Kidney (tissue), 14 donors: ENCODE results near the gene DRAXIN. TPM values are rescaled to one million over a fixed set of nuclear protein-coding genes. Genes with fewer than 3 reads are reported as not detected.

Source experiments
- DNase-seq, 5 donors: peaks; one replicate each; pipeline ENCODE4 v3.0.0-alpha.2; 2013 to 2020
- FAIRE-seq: peaks from 2 replicates; lab custom pipeline; 2012; peaks lifted over from hg19 to GRCh38; lab: Jason Lieb, UNC
- H3K27ac ChIP-seq, 2 donors: one replicate each; pipeline ENCODE4 v1.7.0; 2013; ENCODE audit warnings: low read depth in 2 of 2, low read length in 2 of 2, inconsistent platforms in 1 of 2
- H3K27me3 ChIP-seq: one replicate; pipeline ENCODE4 v1.7.1; 2013; ENCODE audit warnings: low read length, inconsistent platforms; ENCODE audit not compliant: control insufficient read depth, insufficient read depth
- H3K36me3 ChIP-seq, 3 donors: one replicate each; pipeline versions ENCODE4 v1.7.0 to v1.7.1; 2013; ENCODE audit warnings: low read length in 3 of 3, control low read depth in 1 of 3, inconsistent platforms in 1 of 3; ENCODE audit not compliant: insufficient read depth in 3 of 3, control insufficient read depth in 2 of 3
- H3K4me1 ChIP-seq, 3 donors: one replicate each; pipeline versions ENCODE4 v1.7.0 to v1.7.1; 2013; ENCODE audit warnings: low read length in 3 of 3, inconsistent platforms in 1 of 3, low read depth in 1 of 3; ENCODE audit not compliant: control insufficient read depth in 2 of 3, insufficient read depth in 2 of 3
- H3K4me3 ChIP-seq, 3 donors: one replicate each; pipeline versions ENCODE4 v1.7.0 to v1.8.1; 2013; ENCODE audit warnings: low read length in 3 of 3, control low read depth in 1 of 3, inconsistent platforms in 1 of 3
- H3K9ac ChIP-seq, 3 donors: one replicate each; pipeline versions ENCODE4 v1.7.0 to v1.7.1; 2013; ENCODE audit warnings: low read length in 3 of 3, control low read depth in 1 of 3, inconsistent platforms in 1 of 3
- H3K9me3 ChIP-seq, 3 donors: one replicate each; pipeline versions ENCODE4 v1.7.0 to v1.7.1; 2013; ENCODE audit warnings: low read length in 3 of 3, control low read depth in 1 of 3, inconsistent platforms in 1 of 3; ENCODE audit not compliant: control insufficient read depth in 2 of 3, insufficient read depth in 1 of 3
- CTCF ChIP-seq: IDR thresholded peaks from 3 replicates; pipeline ENCODE4 v1.5.1; 2012; ENCODE audit warnings: mild to moderate bottlenecking, moderate library complexity, borderline replicate concordance; ENCODE audit not compliant: insufficient read depth; ENCODE audit errors: extremely low read depth
- intact Hi-C: fragments of 100-400 bp; cut with DNase I; formaldehyde crosslinking; loops from one replicate; pipeline ENCODE4 v1.11.1; 2022
- polyA plus RNA-seq: library from polyadenylated mRNA; stranded (reverse); fragments of 350-450 nt; fragmentation: Illumina TruSeq; extraction: RNeasy Lipid Tissue Mini Kit (QIAGEN cat#74804); gene quantifications from one replicate; pipeline ENCODE4 v1.2.3, GENCODE V29; 2014; ENCODE audit warnings: low read depth, low replicate concordance; ENCODE audit not compliant: insufficient read depth
- total RNA-seq: library from RNA; stranded (reverse); fragmentation: NEBNext Ultra II Directional; extraction: Animal tissue kit (Norgen Biotek cat#: 25700); gene quantifications from one replicate; pipeline ENCODE4 v1.2.1, GENCODE V29; 2021
- donor health status: control.
- donor health status: control.
- donor health status: control.
- donor health status: control.
- donor health status: control.
- donor health status: DM: yes; HTN: yes; CAD: no.
- donor health status: Normal renal cell carcinoma (clear cell type).

DRAXIN gene
- total and polyA plus RNA-seq, 2 donors from 2014 or later: 0.17 to 0.28 TPM

GRCh38 chr1:11707621-11708276 is 16.2 kb downstream of the DRAXIN start:
- intact Hi-C loops: no loop called here
- Histone ChIP-seq H3K9me3 (no peaks in the 10 kb centered on the region), H3K27me3 (no peaks in the 10 kb centered on the region), H3K4me3 (no peak overlapping the region), H3K4me1 (peaks cover 0 to 8% (median 0%) of the 10 kb centered on the region in 3 donors), H3K36me3 (no peaks in the 10 kb centered on the region), H3K9ac (no peak overlapping the region), H3K27ac (no peak overlapping the region)
- FAIRE-seq (no peak), DNase-seq (peak in 2 of 5 donors; percentile 49 to 79)
- TF ChIP-seq CTCF: no peak

GRCh38 chr1:11708554-11709350 is 17.2 kb downstream of the DRAXIN start:
- intact Hi-C loops: no loop called here
- Histone ChIP-seq H3K4me1 (peaks cover 0 to 8% (median 0%) of the 10 kb centered on the region in 3 donors), H3K27ac (no peak overlapping the region), H3K27me3 (no peaks in the 10 kb centered on the region), H3K9me3 (no peaks in the 10 kb centered on the region), H3K4me3 (no peak overlapping the region), H3K9ac (no peak overlapping the region), H3K36me3 (no peaks in the 10 kb centered on the region)
- no peak for FAIRE-seq
- DNase-seq: no peak
- no peak for TF ChIP-seq CTCF

- DNase-seq (no peak), FAIRE-seq (no peak)
- Histone ChIP-seq H3K9ac (no peak overlapping the region), H3K4me1 (peaks cover 0 to 8% (median 0%) of the 10 kb centered on the region in 3 donors), H3K27me3 (no peaks in the 10 kb centered on the region), H3K9me3 (no peaks in the 10 kb centered on the region), H3K27ac (no peak overlapping the region), H3K4me3 (no peak overlapping the region), H3K36me3 (no peaks in the 10 kb centered on the region)
- no peak for TF ChIP-seq CTCF
- intact Hi-C loops: loop anchor here (10.0 kb wide), 1 partner anchor 47 kb away; the partner anchor contains the start of gene FBXO6
Observed at GRCh38 chr1:11711490-11711889, 20.0 kb downstream of the DRAXIN start.
